Activated CD4-positive, alpha-beta T cell treated with anti-CD3 and anti-CD28 coated beads, Interleukin-2, amount 50 U/mL, for 1 hour (primary cell): ENCODE results near the gene IGSF3.

Source experiments
- DNase-seq: peaks from one replicate; pipeline ENCODE4 v3.0.0-alpha.2; 2020

IGSF3 gene

DNA sequence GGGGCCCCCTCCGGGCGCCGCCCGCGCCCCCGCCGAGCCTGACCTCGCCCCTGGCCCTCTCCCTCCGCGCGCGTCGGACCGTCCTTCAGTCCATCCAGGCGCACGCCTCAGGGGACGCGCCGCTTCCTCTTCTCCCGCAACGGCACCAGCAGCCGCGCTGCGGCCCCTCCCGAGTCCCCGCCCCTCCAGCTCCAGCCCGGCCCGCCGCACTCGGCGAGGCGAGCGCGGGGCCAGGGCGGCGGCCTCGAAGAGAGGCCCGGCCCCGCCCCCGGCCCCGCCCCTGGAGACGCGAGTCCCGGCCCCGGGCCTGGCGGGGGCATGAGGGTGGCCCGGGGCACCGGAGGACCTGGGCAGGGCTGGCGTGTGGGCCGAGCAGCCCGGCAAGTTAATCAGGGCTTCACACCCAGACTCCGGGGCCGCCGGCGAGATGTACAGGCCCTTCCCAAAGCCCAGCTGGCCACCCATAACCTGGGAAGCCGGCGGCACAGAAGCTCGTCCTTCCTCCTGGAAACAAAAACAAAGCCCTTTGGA is at the start of gene IGSF3:
TSS of gene IGSF3 (minus strand) at position 159 of the 531 bp plus-strand sequence. CDS start 1,407 bp downstream, outside the sequence.
- DNase-seq = peak; percentile 25

DNA sequence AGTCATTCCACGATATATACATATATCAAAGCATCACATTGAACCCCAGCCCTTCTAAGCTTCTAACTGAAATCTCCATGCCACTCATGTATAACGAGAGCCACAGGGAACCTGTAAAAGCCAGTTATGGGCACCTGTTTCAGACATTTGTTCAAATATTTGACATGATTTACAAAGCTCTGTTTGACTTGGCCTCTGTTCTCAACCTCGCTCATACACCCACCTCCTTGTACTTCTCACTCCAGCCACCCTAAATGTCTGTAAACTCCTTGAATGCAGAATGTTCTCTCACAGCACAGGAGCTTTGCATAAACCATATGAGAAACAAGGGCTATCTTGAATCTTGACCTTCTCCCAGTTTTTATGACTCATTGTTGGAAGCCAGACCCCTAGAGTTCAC is 49.8 kb upstream of the IGSF3 start:
- DNase-seq = no peak

DNA sequence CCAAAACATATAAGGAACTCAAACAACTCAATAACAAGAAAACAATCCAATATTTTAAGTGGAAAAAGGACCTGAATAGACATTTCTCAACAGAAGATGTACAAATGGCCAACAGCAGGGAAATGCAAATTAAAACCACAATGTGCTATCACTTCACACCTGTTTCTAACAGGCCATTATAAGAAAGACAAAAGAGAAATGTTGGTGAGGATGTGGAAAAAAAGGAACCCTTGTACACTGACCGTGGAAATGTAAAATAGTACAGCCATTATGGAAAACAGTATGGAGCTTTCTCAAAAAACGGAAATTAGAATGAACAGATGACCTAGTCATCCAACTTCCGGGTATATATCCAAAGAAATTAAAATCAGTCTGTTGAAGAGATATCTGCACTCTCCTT is 48.9 kb upstream of the IGSF3 start:
- DNase-seq = no peak

DNA sequence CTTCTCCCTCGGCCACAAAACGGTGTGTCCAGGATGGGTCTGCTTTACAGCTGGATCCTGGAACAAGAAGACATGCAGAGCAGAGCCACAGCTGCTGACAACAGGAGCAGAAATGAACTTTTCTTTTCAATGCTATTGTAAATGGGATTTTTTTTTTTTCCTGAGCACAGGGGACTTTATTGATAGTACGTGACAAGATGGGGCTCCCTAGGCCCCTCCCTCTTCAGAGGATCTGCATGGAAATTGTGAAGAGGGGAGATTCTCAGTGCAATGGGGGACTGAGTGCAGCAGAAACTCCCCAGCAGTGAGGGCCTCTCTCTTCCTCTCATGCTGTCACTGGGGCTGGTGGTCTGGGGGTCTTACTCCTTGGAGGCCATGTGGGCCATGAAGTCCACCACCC is 45.9 kb upstream of the IGSF3 start:
- DNase-seq = no peak

DNA sequence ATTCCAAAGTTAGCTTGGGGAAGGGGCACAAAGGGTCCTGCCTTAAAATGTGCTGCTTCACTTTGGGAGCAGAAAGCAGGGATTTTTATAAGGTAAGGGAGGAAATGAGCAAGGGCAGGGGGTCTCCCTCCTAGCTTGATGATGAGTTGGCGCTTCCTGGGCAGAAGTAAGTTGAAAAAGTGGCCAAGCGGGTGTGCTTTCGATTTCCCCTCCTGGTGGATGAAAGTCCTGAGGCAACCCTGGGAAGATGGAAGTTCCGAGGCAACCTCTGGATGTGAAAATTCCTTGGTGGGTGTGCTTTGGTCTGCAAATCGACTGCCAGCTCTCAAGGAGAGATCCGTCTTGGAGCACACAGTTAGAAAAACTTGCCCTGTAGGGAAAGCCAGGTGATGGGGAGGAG is 45.0 kb upstream of the IGSF3 start:
- DNase-seq = no peak

DNA sequence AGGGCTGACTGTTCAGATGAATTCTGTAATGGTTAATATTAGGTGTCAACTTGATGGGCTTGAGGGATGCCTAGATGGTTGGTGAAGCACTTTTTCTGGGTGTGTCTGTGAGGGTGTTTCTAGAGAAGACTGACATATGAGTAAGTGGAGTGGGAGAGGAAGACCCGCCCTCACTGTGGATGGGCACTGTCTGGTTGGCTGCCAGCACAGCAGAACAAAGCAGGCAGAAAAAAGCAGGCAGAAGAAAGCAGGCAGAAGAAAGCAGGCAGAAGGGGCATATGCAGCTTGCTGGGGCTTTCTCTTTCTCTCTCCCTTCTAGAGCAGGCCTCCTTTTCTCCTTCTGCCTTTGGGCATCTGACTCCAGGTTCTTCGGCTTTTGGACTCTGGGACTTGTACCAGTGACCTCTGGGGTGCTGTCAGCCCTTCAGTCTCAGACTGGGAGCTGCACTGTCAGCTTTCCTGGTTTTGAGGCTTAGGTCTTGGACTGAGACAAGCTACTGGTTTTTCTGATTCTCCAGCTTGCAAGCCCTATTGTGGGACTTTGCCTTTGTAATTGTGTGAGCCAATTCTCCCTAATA is 43.8 kb upstream of the IGSF3 start:
- DNase-seq = no peak

DNA sequence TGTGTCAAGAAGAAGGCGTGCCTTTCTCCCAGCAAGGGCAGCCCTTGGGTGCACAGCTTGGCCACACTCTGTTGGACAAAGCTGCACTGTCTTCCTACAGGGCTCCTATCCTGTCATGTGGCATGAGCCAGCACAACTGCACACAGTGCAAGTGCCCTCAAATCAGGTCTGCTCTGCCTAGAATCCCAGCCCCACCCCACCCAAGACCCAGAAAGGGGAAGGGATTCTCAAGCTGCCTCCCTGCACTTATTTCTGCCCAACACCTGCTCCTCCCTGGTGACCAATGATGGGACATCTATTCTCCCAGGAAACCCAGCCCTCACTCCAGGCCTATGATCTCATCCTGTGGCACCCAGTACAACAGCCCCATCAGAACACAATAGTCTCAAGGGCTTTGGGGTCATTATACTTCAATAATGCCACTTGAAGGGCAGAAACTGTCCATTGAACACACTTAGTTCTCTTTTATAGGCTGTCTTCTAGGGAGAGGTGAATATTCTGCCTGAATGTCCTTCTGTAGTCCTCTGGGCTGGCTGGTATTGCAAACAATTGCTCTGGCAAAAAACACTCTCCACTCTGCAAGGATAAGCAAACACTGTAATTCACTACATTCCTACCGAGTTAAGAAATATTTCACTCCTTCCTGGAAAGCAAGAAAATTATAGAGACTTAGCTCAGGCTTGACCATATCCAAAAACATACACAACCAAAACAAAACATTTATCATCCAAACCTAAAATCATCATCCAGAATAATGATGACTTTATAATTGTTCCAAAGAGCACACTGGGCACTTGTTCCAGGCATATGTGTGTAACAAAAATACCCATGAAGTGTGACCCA is 43.1 kb upstream of the IGSF3 start:
- DNase-seq = no peak

GRCh38 chr1:116709666-116710167 is 42.2 kb upstream of the IGSF3 start:
- no peak for DNase-seq

DNA sequence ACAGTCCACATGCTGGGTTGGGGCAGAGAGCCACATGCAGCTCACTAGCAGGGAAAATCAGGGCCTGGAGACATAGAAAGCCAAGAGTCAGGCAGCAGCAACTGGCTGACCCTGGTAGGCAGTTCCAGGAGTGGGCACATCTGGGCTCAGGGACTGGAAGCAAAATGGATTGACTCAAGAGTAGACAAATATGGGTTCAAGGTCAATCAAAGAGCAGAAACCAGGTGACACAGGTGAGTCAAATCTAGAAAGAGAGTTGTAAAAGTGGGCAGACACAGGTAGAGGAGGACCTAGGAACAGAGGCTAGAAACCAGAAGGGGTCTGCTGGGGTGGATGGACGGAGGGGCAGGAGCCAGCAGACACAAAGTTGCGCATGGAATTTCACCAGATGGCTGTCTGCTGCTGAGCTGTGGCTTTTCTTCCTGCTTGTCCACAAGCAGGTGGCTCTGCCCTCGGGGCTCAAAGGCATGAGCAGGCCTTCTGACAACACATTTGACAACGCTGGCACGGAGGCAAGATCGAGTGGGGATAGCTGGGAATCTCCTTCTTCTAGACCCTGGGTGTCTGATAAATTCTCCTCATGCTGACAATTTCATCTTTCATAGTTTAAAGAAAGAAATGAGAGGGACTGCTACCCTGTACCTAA is 40.8 kb upstream of the IGSF3 start:
- no peak for DNase-seq

- no peak for DNase-seq
These were observed 39.3 kb upstream of the IGSF3 start for GRCh38 chr1:116706841-116707240.

DNA sequence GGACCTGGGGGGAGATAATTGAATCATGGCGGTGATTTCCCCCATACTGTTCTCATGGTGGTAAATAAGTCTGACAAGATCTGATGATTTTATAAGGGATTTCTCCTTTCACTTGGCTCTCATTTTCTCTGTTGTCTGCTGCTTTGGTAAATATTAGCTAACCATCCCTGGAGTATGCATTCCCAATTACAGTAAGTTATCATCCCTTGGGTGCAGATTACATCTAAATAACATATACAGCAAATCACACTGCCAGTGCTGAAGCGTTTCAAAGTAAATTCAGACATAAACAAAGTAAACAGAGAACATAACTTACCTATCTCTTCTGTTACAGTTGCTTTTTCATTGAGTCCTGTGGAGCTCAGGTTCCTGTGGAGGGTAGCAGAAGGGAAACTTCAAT is 38.6 kb upstream of the IGSF3 start:
- no peak for DNase-seq

GRCh38 chr1:116704278-116704677 is 36.7 kb upstream of the IGSF3 start:
- no peak for DNase-seq

- DNase-seq = no peak
These were observed 32.1 kb upstream of the IGSF3 start for GRCh38 chr1:116699605-116700004.

DNA sequence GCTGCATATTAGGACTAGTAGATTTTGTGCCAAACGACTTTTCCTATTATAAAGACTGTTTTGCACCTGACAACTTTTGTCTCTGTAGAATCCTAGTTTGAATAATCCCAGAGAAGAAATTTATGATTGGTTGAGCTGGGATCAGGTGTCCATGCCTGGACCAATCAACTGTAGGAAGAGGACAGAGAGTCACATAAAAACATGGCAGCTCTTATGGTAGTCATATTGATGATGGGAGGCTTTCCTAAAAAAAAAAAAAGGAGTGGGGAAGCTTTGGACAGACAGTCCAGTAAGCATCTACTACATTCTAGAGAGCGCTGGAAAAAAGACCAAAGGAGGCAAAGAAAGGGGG is 30.7 kb upstream of the IGSF3 start:
- DNase-seq = no peak

- DNase-seq = no peak
These were observed 30.2 kb upstream of the IGSF3 start for GRCh38 chr1:116697548-116698243.

- DNase-seq = no peak
These were observed 27.0 kb upstream of the IGSF3 start for GRCh38 chr1:116694524-116694923.

DNA sequence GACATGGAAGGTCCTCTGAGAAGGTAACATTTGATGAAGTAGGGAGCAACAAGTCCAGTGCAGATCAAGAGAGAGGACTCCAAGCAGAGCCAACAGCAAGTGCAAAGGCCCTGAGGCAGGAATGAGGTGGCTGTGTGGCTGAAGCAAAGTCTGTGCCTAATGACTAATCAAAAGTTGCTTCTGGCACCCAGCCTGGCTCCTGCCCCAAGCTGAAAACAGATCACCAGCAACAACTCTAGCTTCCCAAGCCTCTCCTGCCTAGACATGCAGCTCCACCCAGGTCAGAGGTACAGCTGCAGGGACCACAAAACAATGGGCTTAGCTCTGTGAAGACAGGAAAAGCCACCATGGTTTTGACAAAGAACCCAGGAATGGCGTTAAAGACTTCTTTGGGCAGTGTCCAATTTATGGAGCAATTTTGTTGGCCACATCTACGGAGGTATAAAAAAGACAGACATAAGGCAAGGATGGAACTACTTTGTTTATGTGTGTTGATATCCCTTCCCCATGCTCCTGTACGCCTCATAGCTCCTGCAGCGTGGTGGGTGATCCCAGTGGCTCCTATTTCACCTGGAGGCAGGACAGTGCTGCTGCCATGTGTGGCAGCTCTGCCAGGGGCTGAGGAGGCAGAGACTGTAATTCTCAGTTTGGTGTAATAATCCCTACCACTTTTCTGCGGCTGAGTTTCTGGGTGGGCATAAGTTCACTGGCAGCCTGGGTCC is 26.4 kb upstream of the IGSF3 start:
- DNase-seq = no peak

DNA sequence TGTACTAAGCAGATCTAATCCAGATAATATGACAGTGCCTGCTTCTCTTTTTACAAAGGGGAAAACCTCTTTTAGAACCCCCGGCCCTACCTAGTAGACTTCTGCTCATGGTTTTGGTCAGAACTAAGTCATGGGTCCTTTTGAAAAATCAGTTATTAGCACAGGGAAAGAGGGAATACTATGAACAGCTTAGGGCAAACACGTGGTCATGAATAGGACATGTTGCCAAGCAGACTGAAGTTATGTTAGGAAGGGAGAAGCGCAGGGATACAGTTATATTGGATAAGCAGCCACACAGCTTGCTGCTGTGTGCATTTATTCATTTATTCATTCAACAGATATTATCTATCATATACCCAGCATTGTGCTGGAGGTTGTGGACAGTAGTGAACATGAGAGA is 25.3 kb upstream of the IGSF3 start:
- DNase-seq = no peak

DNA sequence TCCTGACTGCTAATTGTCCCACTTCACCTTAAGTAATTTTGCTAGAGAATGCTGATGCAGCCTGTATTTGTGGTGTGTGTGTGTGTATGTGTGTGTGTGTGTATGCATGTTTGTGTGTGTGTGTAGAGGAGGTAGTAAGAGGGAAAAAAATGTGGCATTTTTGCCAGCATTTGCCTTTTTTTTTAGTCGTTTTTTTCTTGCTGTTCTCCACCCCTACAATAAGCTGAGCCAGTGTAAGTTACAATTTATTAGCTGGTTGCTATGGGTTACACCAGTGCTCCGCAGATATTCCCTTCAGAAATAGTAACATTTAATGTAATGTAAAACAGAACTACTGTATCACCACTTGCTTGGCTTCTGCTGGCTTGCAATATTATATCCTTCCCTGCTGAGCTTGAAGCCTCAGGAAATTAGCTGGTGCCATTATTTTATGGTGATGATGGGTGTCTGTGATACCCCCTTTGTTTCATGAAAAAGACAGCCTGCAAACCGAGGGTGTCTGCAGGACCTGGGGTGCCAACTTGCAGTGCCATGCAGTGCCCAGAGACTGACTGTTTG is 23.4 kb upstream of the IGSF3 start:
- no peak for DNase-seq

DNA sequence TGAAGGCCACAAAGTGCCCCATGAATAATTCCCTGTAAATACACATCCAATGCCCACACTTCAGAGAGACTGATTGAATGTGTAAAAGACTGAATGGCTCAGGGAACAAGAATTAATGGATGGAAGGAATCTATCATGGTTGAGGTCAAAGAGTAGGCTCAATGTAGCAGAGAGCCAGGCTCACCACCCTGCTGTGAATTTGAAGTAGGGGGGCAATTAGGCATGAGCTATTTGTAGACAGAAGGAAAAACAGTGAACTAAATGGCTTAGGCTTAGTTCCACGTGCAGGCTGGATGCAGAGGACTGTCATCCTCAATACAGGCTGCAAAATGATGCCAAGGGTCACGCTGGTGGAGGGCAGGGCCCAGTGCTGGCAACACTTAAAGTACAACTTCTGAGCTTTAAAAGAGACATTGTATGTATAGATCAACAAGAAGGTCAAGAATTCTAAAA is 22.9 kb upstream of the IGSF3 start:
- no peak for DNase-seq

GRCh38 chr1:116686723-116687352 is 19.3 kb upstream of the IGSF3 start:
- no peak for DNase-seq

- DNase-seq = no peak
These were observed 18.6 kb upstream of the IGSF3 start for GRCh38 chr1:116686175-116686574.
